ENCODE results near the gene KRTAP3-2. TPM values are rescaled to one million over a fixed set of nuclear protein-coding genes. Genes with fewer than 3 reads are reported as not detected.

KRTAP3-2 gene
- total and polyA plus RNA-seq, 2 donors (not counting 1 experiment from before 2014, with no cell fraction given), result not detected

- Histone ChIP-seq H3K79me2 (ENCODE audit: control insufficient read depth, insufficient read depth, low read length) (no peaks in the 10 kb centered on the region), H3K36me3 (replicated peaks in 1 of 2; ENCODE audit: control extremely low read depth in 1 of 2, control insufficient read depth in 1 of 2, extremely low read depth in 1 of 2, insufficient read depth in 2 of 2, low read length in 1 of 2) (no peaks in the 10 kb centered on the region), H3K9ac (ENCODE audit: low read length) (no peak overlapping the region), H3K27ac (ENCODE audit: low read length in 2 of 2) (no peak overlapping the region), H3K4me1 (ENCODE audit: control insufficient read depth in 2 of 2, insufficient read depth in 2 of 2, low read length in 2 of 2) (no peaks in the 10 kb centered on the region), H3K4me3 (ENCODE audit: control extremely low read depth in 1 of 5, extremely low read depth in 1 of 5, insufficient read depth in 1 of 5, low read depth in 2 of 5, low read length in 4 of 5) (no peak overlapping the region), H3K4me2 (replicated peaks; ENCODE audit: low read depth, low read length, poor library complexity, severe bottlenecking) (no peak overlapping the region), H3K27me3 (replicated peaks in 1 of 4; ENCODE audit: control extremely low read depth in 1 of 4, control insufficient read depth in 3 of 4, insufficient read depth in 4 of 4, low read length in 3 of 4) (peaks cover 0 to 29% (median 21%) of the 10 kb centered on the region in 4 experiments), H2AFZ (ENCODE audit: insufficient read depth, low read depth, low read length, poor library complexity, severe bottlenecking) (no peak overlapping the region), H4K20me1 (ENCODE audit: control insufficient read depth, insufficient read depth, low read length, poor library complexity, severe bottlenecking) (no peaks in the 10 kb centered on the region), H3K9me3 (ENCODE audit: control extremely low read depth in 1 of 3, control insufficient read depth in 2 of 3, insufficient read depth in 1 of 3, low read length in 2 of 3) (no peaks in the 10 kb centered on the region)
- no peak for DNase-seq
- Mint-ChIP-seq H3K4me1 (no peaks in the 10 kb centered on the region), H3K4me3 (no peak overlapping the region), H3K27me3 (peaks cover 68% of the 10 kb centered on the region), H3K27ac (no peak overlapping the region), H3K9me3 (ENCODE audit: insufficient read depth) (no peaks in the 10 kb centered on the region)
- ChIA-PET POLR2A (no interaction called here), CTCF (interaction anchor here (1.2 to 1.4 kb wide), 2 partner anchors 13 to 15 kb away, joined by 3 read pairs; partner anchors contain the start of gene KRT39)
- no peak for ATAC-seq (ENCODE audit: low read depth)
- intact Hi-C loops (cut with micrococcal nuclease), result no loop called here
- WGBS (ENCODE audit: insufficient coverage), result no CpG with 5 or more reads among the region's 2 CpGs
- TF ChIP-seq CTCF (IDR thresholded peaks at IDR 0.05), result no peak
- TF ChIP-seq EZH2 (IDR thresholded peaks at IDR 0.05; ENCODE audit: borderline replicate concordance, insufficient read depth, low read depth, low read length, poor library complexity, severe bottlenecking), result no peak
Observed at GRCh38 chr17:40951011-40951622, 48.6 kb downstream of the KRTAP3-2 start.

GRCh38 chr17:40950176-40950575, 49.5 kb downstream of the KRTAP3-2 start:
- Histone ChIP-seq H2AFZ (ENCODE audit: insufficient read depth, low read depth, low read length, poor library complexity, severe bottlenecking) (no peak overlapping the region), H4K20me1 (ENCODE audit: control insufficient read depth, insufficient read depth, low read length, poor library complexity, severe bottlenecking) (no peaks in the 10 kb centered on the region), H3K27ac (ENCODE audit: low read length in 2 of 2) (no peak overlapping the region), H3K9me3 (ENCODE audit: control extremely low read depth in 1 of 3, control insufficient read depth in 2 of 3, insufficient read depth in 1 of 3, low read length in 2 of 3) (no peaks in the 10 kb centered on the region), H3K4me1 (ENCODE audit: control insufficient read depth in 2 of 2, insufficient read depth in 2 of 2, low read length in 2 of 2) (no peaks in the 10 kb centered on the region), H3K27me3 (replicated peaks in 1 of 4; ENCODE audit: control extremely low read depth in 1 of 4, control insufficient read depth in 3 of 4, insufficient read depth in 4 of 4, low read length in 3 of 4) (peaks cover 0 to 32% (median 19%) of the 10 kb centered on the region in 4 experiments), H3K36me3 (replicated peaks in 1 of 2; ENCODE audit: control extremely low read depth in 1 of 2, control insufficient read depth in 1 of 2, extremely low read depth in 1 of 2, insufficient read depth in 2 of 2, low read length in 1 of 2) (no peaks in the 10 kb centered on the region), H3K4me2 (replicated peaks; ENCODE audit: low read depth, low read length, poor library complexity, severe bottlenecking) (no peak overlapping the region), H3K4me3 (ENCODE audit: control extremely low read depth in 1 of 5, extremely low read depth in 1 of 5, insufficient read depth in 1 of 5, low read depth in 2 of 5, low read length in 4 of 5) (no peak overlapping the region), H3K9ac (ENCODE audit: low read length) (no peak overlapping the region), H3K79me2 (ENCODE audit: control insufficient read depth, insufficient read depth, low read length) (no peaks in the 10 kb centered on the region)
- ChIA-PET POLR2A (no interaction called here), CTCF (no interaction called here)
- no peak for DNase-seq
- no peak for TF ChIP-seq CTCF (IDR thresholded peaks at IDR 0.05)
- TF ChIP-seq EZH2 (IDR thresholded peaks at IDR 0.05; ENCODE audit: borderline replicate concordance, insufficient read depth, low read depth, low read length, poor library complexity, severe bottlenecking), result no peak
- H3K9me3 Mint-ChIP-seq (ENCODE audit: insufficient read depth), result no peaks in the 10 kb centered on the region
- H3K27ac Mint-ChIP-seq, result no peak overlapping the region
- H3K4me1 Mint-ChIP-seq, result no peaks in the 10 kb centered on the region
- WGBS (ENCODE audit: insufficient coverage), result 80% methylated on average over 4 of the region's 7 CpGs
- ATAC-seq (ENCODE audit: low read depth), result no peak
- no peak overlapping the region for H3K4me3 Mint-ChIP-seq
- peaks cover 67% of the 10 kb centered on the region for H3K27me3 Mint-ChIP-seq
- intact Hi-C loops (cut with micrococcal nuclease), result no loop called here

Measured in B cell (primary cell).